NCI-H2171 (cell line): ENCODE results near the gene DAB2IP.

Experiments used
- DNase-seq: peaks from one replicate; lab custom pipeline; 2025; lab: John Stamatoyannopoulos, UW

Gene DAB2IP

GRCh38 chr9:121744687-121745395 lies 93.4 kb downstream of the DAB2IP start:
- no peak for DNase-seq

GRCh38 chr9:121745396-121745695 lies 93.9 kb downstream of the DAB2IP start:
- DNase-seq: no peak

GRCh38 chr9:121746411-121746810 lies 95.0 kb downstream of the DAB2IP start:
- no peak for DNase-seq

GRCh38 chr9:121746866-121747265 lies 95.4 kb downstream of the DAB2IP start:
- DNase-seq: no peak

- no peak for DNase-seq
Measured at GRCh38 chr9:121748074-121748473, 96.6 kb downstream of the DAB2IP start.

GRCh38 chr9:121748727-121749423 lies 97.4 kb downstream of the DAB2IP start:
- DNase-seq: no peak

GRCh38 chr9:121749614-121750013 lies 98.2 kb downstream of the DAB2IP start:
- no peak for DNase-seq

DNA sequence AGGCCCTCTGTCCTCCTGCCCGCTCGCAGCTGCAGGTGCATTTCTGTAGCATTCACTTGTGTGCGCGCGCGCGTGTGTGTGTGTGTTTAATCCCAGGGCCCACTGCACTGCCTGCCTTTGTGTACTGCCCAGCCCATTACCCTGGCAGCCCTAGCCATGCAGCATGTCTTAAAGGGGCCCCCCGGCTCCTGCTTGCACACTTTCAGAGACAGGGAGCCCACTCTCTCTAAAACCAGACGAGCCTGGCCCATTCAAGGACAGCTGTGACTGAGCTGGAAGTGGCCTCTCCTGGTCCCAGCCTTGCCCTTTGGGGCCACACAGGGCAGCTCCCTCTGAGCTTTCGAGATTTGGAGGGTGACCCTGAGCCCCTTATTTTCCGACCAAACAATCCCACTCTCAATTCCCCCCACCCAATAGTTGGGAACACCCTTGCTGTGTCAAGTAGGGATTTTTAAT lies 98.9 kb downstream of the DAB2IP start:
- no peak for DNase-seq

DNA sequence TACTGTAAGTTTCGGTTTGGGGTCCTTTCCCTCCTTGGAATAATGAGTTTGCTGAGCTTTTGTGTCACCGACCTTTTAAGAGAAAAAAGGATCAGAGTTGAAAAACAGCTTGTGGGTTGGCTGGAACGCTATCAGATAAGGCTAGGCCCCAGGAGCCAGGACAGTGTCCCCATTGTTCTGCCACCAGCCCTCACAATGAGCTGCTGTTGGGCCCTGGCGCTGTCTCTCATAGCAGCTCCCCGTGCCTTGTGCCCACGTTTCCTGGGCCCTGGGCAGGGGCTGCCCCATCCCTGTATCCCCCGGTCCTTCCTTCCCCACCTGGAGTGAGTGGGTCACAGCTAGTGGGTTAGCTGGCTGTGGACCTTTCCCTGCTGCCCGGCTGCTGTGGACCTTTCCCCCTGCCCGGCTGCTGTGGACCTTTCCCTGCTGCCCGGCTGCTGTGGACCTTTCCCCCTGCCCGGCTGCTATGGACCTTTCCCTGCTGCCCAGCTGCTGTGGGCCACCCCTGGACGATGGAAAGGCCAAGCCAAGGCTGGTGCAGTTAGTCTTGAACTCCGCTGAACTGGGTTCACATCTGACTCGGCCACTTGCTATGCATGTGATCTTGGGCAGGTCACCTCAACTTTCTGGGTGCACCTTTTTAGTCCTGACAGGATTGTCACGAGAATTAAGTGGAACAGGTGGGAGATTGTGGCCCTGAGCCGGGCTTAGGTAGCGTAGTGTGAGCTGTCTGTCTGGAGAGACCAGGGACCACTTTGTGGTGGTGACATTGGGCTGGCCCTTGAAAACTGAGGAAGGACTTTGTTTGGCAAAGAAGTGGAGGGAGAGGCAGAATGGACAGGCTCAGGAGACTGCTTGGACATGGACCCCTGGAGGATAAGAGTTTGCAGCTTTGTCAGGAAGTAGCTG lies 99.5 kb downstream of the DAB2IP start:
- no peak for DNase-seq

GRCh38 chr9:121751686-121752445 lies 100.4 kb downstream of the DAB2IP start:
- DNase-seq: no peak

GRCh38 chr9:121752929-121753328 lies 101.5 kb downstream of the DAB2IP start:
- DNase-seq: no peak

DNA sequence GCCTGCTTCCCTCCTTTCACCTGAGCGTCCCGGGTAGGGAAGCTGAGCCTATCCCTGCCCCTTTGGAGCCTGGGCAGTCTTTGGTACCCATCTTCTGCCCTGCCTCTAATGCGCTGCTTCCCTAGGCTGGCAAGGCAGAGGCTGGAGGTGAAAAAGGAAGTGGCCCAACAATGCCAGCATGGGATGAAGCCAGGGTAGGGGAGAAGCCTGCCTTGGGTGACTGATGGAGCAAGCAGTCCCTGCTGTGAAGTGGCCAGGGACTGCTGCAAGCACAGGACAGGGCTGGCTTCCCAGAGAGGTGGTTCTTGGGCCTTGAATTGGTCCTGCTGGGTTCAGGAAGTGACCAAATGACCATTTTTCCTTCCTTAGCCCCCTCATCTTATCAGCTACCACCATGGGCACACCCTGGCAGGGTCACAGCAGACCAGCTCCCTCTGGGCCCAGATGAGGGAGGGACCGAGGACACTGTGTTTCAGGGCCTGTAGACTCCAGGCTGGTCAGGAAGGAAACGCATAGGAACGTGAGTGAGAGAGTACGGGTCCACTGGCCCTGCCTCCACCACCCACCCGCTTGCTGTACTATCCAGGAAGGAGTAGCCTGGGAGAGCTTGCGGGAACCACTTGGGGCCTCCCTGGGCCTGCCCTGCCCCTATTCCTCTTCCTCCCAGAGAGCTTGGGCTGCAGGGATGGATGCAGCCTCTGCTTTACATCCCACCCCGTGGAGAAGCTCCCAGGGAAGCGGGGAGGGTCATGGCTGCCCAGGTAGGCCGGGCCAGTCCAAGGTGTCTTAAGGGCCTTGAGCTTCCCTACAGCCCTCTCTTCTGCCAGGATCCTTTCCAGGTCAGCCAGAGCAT lies 102.6 kb downstream of the DAB2IP start:
- no peak for DNase-seq

GRCh38 chr9:121754655-121755436 lies 103.4 kb downstream of the DAB2IP start:
- DNase-seq: no peak

GRCh38 chr9:121755581-121755980 lies 104.1 kb downstream of the DAB2IP start:
- no peak for DNase-seq

GRCh38 chr9:121756474-121757280 lies 105.2 kb downstream of the DAB2IP start:
- DNase-seq: no peak

GRCh38 chr9:121757281-121757585 lies 105.8 kb downstream of the DAB2IP start:
- no peak for DNase-seq

GRCh38 chr9:121758693-121759092 lies 107.3 kb downstream of the DAB2IP start:
- no peak for DNase-seq

DNA sequence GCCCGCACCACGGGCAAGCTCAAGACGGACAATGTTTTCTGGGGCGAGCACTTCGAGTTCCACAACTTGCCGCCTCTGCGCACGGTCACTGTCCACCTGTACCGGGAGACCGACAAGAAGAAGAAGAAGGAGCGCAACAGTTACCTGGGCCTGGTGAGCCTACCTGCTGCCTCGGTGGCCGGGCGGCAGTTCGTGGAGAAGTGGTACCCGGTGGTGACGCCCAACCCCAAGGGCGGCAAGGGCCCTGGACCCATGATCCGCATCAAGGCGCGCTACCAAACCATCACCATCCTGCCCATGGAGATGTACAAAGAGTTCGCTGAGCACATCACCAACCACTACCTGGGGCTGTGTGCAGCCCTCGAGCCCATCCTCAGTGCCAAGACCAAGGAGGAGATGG lies 108.6 kb downstream of the DAB2IP start:
- DNase-seq: no peak

- no peak for DNase-seq
Measured at GRCh38 chr9:121760571-121760970, 109.1 kb downstream of the DAB2IP start.

- DNase-seq: no peak
Measured at GRCh38 chr9:121763131-121763530, 111.7 kb downstream of the DAB2IP start.
